ENCODE measurements around the gene DAPK2.

The DAPK2 gene

GRCh38 chr15:64044300-64045100 lies 1.8 kb downstream of the DAPK2 start:
- peak; percentile 83 for DNase-seq (ENCODE audit: low spot score)
- TF ChIP-seq CTCF (IDR thresholded peaks at IDR 0.05; ENCODE audit: extremely low read depth, missing control alignments), result no peak

GRCh38 chr15:64038878-64039610 lies 7.2 kb downstream of the DAPK2 start:
- no peak for TF ChIP-seq CTCF (IDR thresholded peaks at IDR 0.05; ENCODE audit: extremely low read depth, missing control alignments)
- no peak for DNase-seq (ENCODE audit: low spot score)

GRCh38 chr15:64037966-64038365 lies 8.3 kb downstream of the DAPK2 start:
- TF ChIP-seq CTCF (IDR thresholded peaks at IDR 0.05; ENCODE audit: extremely low read depth, missing control alignments), result no peak
- no peak for DNase-seq (ENCODE audit: low spot score)

- no peak for DNase-seq (ENCODE audit: low spot score)
- no peak for TF ChIP-seq CTCF (IDR thresholded peaks at IDR 0.05; ENCODE audit: extremely low read depth, missing control alignments)
These were observed 9.2 kb downstream of the DAPK2 start for GRCh38 chr15:64037116-64037515.

GRCh38 chr15:64035525-64035924 lies 10.8 kb downstream of the DAPK2 start:
- TF ChIP-seq CTCF (IDR thresholded peaks at IDR 0.05; ENCODE audit: extremely low read depth, missing control alignments), result no peak
- DNase-seq (ENCODE audit: low spot score), result no peak

- TF ChIP-seq CTCF (IDR thresholded peaks at IDR 0.05; ENCODE audit: extremely low read depth, missing control alignments), result no peak
- no peak for DNase-seq (ENCODE audit: low spot score)
These were observed 11.8 kb downstream of the DAPK2 start for GRCh38 chr15:64034519-64034918.

GRCh38 chr15:64032329-64032728 lies 14.0 kb downstream of the DAPK2 start:
- no peak for DNase-seq (ENCODE audit: low spot score)
- no peak for TF ChIP-seq CTCF (IDR thresholded peaks at IDR 0.05; ENCODE audit: extremely low read depth, missing control alignments)
